IMR-90 (cell line): ENCODE data around the gene SLC35B4. TPM values are rescaled to one million over a fixed set of nuclear protein-coding genes. Genes with fewer than 3 reads are reported as not detected.

Experiments
- ATAC-seq: fragments of 200-7000 bp; cut with Tn5 transposase; 2 replicates; pipeline ENCODE4 v1.9.1; 2020; ENCODE audit warnings: low read depth, mild to moderate bottlenecking, moderate library complexity
- BruUV-seq: library from RNA; stranded (reverse); fragments of 400-500 nt; replicated peaks from 2 replicates; lab custom pipeline; 2021; lab: Mats Ljungman, UMichigan
- CTCF ChIA-PET: fragments of 300-600 bp; formaldehyde crosslinking; extraction: SDS; loops from one replicate; lab custom pipeline; 2021; ENCODE audit warnings: antibody characterized with exemption; lab: Yijun Ruan, JAX
- POLR2A ChIA-PET: fragments of 300-600 bp; sonication (Branson Sonifier 250); formaldehyde crosslinking; loops from one replicate; lab custom pipeline; 2022; ENCODE audit warnings: antibody characterized with exemption; ENCODE audit not compliant: unreplicated experiment; lab: Charles Lee
- DNase-seq: peaks from one replicate; pipeline ENCODE4 v3.0.0; 2013
- H2AFZ ChIP-seq: replicated peaks from 2 replicates; pipeline ENCODE3; 2013; ENCODE audit warnings: low read length, mild to moderate bottlenecking; ENCODE audit not compliant: poor library complexity
- H2AK5ac ChIP-seq: 2 replicates; pipeline ENCODE4 v1.6.1; 2013; ENCODE audit warnings: low read depth, low read length, inconsistent platforms
- H2AK9ac ChIP-seq: replicated peaks from 2 replicates; pipeline ENCODE3; 2013; ENCODE audit warnings: mild to moderate bottlenecking, low read depth, low read length, moderate library complexity; ENCODE audit not compliant: poor library complexity
- H2BK120ac ChIP-seq: 2 replicates; pipeline ENCODE4 v1.6.1; 2013; ENCODE audit warnings: low read depth, low read length, inconsistent platforms
- H2BK15ac ChIP-seq: 3 replicates; pipeline ENCODE4 v1.6.1; 2013; ENCODE audit warnings: low read depth, low read length, inconsistent platforms
- H2BK20ac ChIP-seq: 2 replicates; pipeline ENCODE4 v1.6.1; 2013; ENCODE audit warnings: low read depth, mild to moderate bottlenecking, inconsistent platforms, low read length, moderate library complexity
- H2BK5ac ChIP-seq: 2 replicates; pipeline ENCODE4 v1.6.1; 2013; ENCODE audit warnings: mild to moderate bottlenecking, low read depth, low read length, inconsistent platforms; ENCODE audit not compliant: poor library complexity, severe bottlenecking
- H3K14ac ChIP-seq: replicated peaks from 2 replicates; pipeline ENCODE4 v1.6.1; 2013; ENCODE audit warnings: low read depth, low read length, inconsistent platforms
- H3K18ac ChIP-seq: 2 replicates; pipeline ENCODE4 v1.6.1; 2013; ENCODE audit warnings: low read depth, low read length, control low read depth
- H3K23ac ChIP-seq: 2 replicates; pipeline ENCODE4 v1.6.1; 2013; ENCODE audit warnings: low read depth, low read length, inconsistent platforms
- H3K27ac ChIP-seq: 2 replicates; pipeline ENCODE4 v1.5.1; 2013; ENCODE audit warnings: mild to moderate bottlenecking, control low read depth, low read length; ENCODE audit not compliant: insufficient read depth
- H3K27me3 ChIP-seq: 2 replicates; pipeline ENCODE4 v1.6.1; 2013; ENCODE audit warnings: low read length; ENCODE audit not compliant: control insufficient read depth, insufficient read depth
- H3K36me3 ChIP-seq: 2 replicates; pipeline ENCODE4 v1.6.1; 2013; ENCODE audit warnings: low read length, mixed read lengths; ENCODE audit not compliant: control insufficient read depth, insufficient read depth
- H3K4ac ChIP-seq: 2 replicates; pipeline ENCODE4 v1.6.1; 2013; ENCODE audit warnings: low read depth, low read length, inconsistent platforms
- H3K4me1 ChIP-seq: 2 replicates; pipeline ENCODE4 v1.6.1; 2013; ENCODE audit warnings: low read length, mixed read lengths; ENCODE audit not compliant: control insufficient read depth, insufficient read depth
- H3K4me2 ChIP-seq: 2 replicates; pipeline ENCODE4 v1.6.1; 2013; ENCODE audit warnings: low read depth, mild to moderate bottlenecking, control low read depth, low read length, moderate library complexity
- H3K4me3 ChIP-seq: 2 replicates; pipeline ENCODE4 v1.5.1; 2013; ENCODE audit warnings: low read depth, mild to moderate bottlenecking, control low read depth, low read length, moderate library complexity; ENCODE audit not compliant: insufficient read depth
- H3K56ac ChIP-seq: 2 replicates; pipeline ENCODE4 v1.6.1; 2013; ENCODE audit warnings: low read length, inconsistent platforms; ENCODE audit not compliant: insufficient read depth; ENCODE audit errors: extremely low read depth
- H3K79me1 ChIP-seq, 2 experiments: 2 replicates each; pipeline ENCODE4 v1.6.1; 2013; ENCODE audit warnings: low read length in 2 of 2, inconsistent platforms in 1 of 2, low read depth in 1 of 2
- H3K9ac ChIP-seq: 2 replicates; pipeline ENCODE4 v1.6.1; 2013; ENCODE audit warnings: low read depth, low read length, control low read depth
- H3K9me1 ChIP-seq: 2 replicates; pipeline ENCODE4 v1.6.1; 2013; ENCODE audit warnings: low read length, inconsistent platforms; ENCODE audit not compliant: insufficient read depth
- H3K9me3 ChIP-seq: 2 replicates; pipeline ENCODE4 v1.6.1; 2013; ENCODE audit warnings: low read length; ENCODE audit not compliant: control insufficient read depth, insufficient read depth
- H4K20me1 ChIP-seq: 2 replicates; pipeline ENCODE4 v1.6.1; 2013; ENCODE audit warnings: low read length, inconsistent platforms; ENCODE audit not compliant: insufficient read depth
- H4K5ac ChIP-seq: 2 replicates; pipeline ENCODE4 v1.6.1; 2013; ENCODE audit warnings: mild to moderate bottlenecking, low read depth, low read length, control low read depth
- H4K8ac ChIP-seq, 2 experiments: 2 replicates each; pipeline ENCODE4 v1.6.1; 2013; ENCODE audit warnings: low read depth in 2 of 2, low read length in 2 of 2, control low read depth in 1 of 2, inconsistent platforms in 1 of 2
- H4K91ac ChIP-seq: 2 replicates; pipeline ENCODE4 v1.6.1; 2013; ENCODE audit warnings: low read depth, low read length, inconsistent platforms; ENCODE audit not compliant: insufficient read depth
- BHLHE40 ChIP-seq: fragments of 150-350 bp; IDR thresholded peaks from 2 replicates; pipeline ENCODE4 v1.6.1; 2016; ENCODE audit warnings: mild to moderate bottlenecking, low read depth, low read length
- CEBPB ChIP-seq: IDR thresholded peaks from 2 replicates; pipeline ENCODE4 v1.6.1; 2012; ENCODE audit warnings: low read depth, low read length, improper control_type of control experiment
- CHD1 ChIP-seq: IDR thresholded peaks from 2 replicates; pipeline ENCODE4 v1.6.1; 2012; ENCODE audit warnings: low read depth, low read length, improper control_type of control experiment
- CTCF ChIP-seq: conservative IDR thresholded peaks from 2 replicates; pipeline ENCODE4 v1.5.1; 2012; ENCODE audit warnings: mild to moderate bottlenecking, low read depth, low read length, improper control_type of control experiment
- ELK1 ChIP-seq: fragments of 150-350 bp; IDR thresholded peaks from 2 replicates; pipeline ENCODE4 v1.6.1; 2016; ENCODE audit warnings: low read depth, mild to moderate bottlenecking, low read length, moderate library complexity, borderline replicate concordance
- FOS ChIP-seq: fragments of 150-350 bp; IDR thresholded peaks from 2 replicates; pipeline ENCODE4 v1.6.1; 2016; ENCODE audit warnings: low read depth, low read length
- MAFK ChIP-seq: IDR thresholded peaks from 2 replicates; pipeline ENCODE4 v1.6.1; 2012; ENCODE audit warnings: low read depth, low read length, improper control_type of control experiment
- MAZ ChIP-seq: IDR thresholded peaks from 2 replicates; pipeline ENCODE4 v1.6.1; 2012; ENCODE audit warnings: low read depth, mild to moderate bottlenecking, low read length, improper control_type of control experiment, moderate library complexity, borderline replicate concordance
- MXI1 ChIP-seq: IDR thresholded peaks from 2 replicates; pipeline ENCODE4 v1.6.1; 2012; ENCODE audit warnings: low read depth, mild to moderate bottlenecking, low read length, moderate library complexity, borderline replicate concordance
- NFE2L2 ChIP-seq: fragments of 150-350 bp; IDR thresholded peaks from 2 replicates; pipeline ENCODE4 v1.6.1; 2016; ENCODE audit warnings: low read depth, mild to moderate bottlenecking, low read length
- POLR2A ChIP-seq: IDR thresholded peaks from 2 replicates; pipeline ENCODE4 v1.6.1; 2012; ENCODE audit warnings: mild to moderate bottlenecking, low read depth, low read length
- RAD21 ChIP-seq: IDR thresholded peaks from 2 replicates; pipeline ENCODE4 v1.6.1; 2012; ENCODE audit warnings: low read length, improper control_type of control experiment
- RCOR1 ChIP-seq: IDR thresholded peaks from 2 replicates; pipeline ENCODE4 v1.6.1; 2012; ENCODE audit warnings: mild to moderate bottlenecking, low read length, improper control_type of control experiment; ENCODE audit not compliant: insufficient replicate concordance
- RFX5 ChIP-seq: IDR thresholded peaks from 2 replicates; pipeline ENCODE4 v1.8.0; 2012; ENCODE audit warnings: low read depth, mild to moderate bottlenecking, low read length, moderate library complexity
- SMC3 ChIP-seq: fragments of 150-350 bp; IDR thresholded peaks from 2 replicates; pipeline ENCODE4 v1.6.1; 2016; ENCODE audit warnings: low read depth, mild to moderate bottlenecking, antibody characterized with exemption, low read length, moderate library complexity
- USF2 ChIP-seq: fragments of 150-350 bp; IDR thresholded peaks from 2 replicates; pipeline ENCODE4 v1.6.1; 2017; ENCODE audit warnings: mild to moderate bottlenecking, antibody characterized with exemption, low read length, low read depth
- WGBS, 2 experiments: methylation state at CpG; one replicate each; pipeline versions ENCODE4 v1.1.5 to v1.1.7; 2013; ENCODE audit warnings: missing lambda C conversion rate in 2 of 2; ENCODE audit not compliant: insufficient read length in 1 of 2; ENCODE audit errors: extremely low coverage in 2 of 2; 5-methylcytosine and 5-hydroxymethylcytosine counted together
- dilution Hi-C: fragments of 300-500 bp; cut with HindIII; formaldehyde crosslinking; loops from one replicate; pipeline ENCODE4 v1.14.3; 2018; ENCODE audit warnings: low sequenced_read_pairs; ENCODE audit not compliant: unreplicated experiment
- in situ Hi-C: fragments of 300-500 bp; cut with MboI; formaldehyde crosslinking; loops from 3 replicates; pipeline ENCODE4 v1.14.3; 2019; ENCODE audit warnings: low sequenced_read_pairs, inconsistent platforms, mixed read lengths
- intact Hi-C: fragments of 100-400 bp; cut with micrococcal nuclease; formaldehyde crosslinking; loops from 2 replicates; pipeline ENCODE4 v1.10.0; 2022
- polyA plus RNA-seq, 3 experiments: library from polyadenylated mRNA; depleted of rRNA; stranded (reverse); fragments of >200 nt; gene quantifications; 2 replicates each; pipeline ENCODE4 v1.2.3, GENCODE V29; 2012; ENCODE audit warnings: low replicate concordance in 1 of 3
- total RNA-seq: library from RNA; depleted of rRNA; stranded (reverse); fragments of >200 nt; gene quantifications from 2 replicates; pipeline ENCODE4 v1.2.3, GENCODE V29; 2012

The SLC35B4 gene
- total and polyA plus RNA-seq, 2 of the 4 experiments (the other 2 are of a cell fraction) = 10.0 to 15.6 TPM

GRCh38 chr7:134355004-134355525, 38.3 kb upstream of the SLC35B4 start:
- dilution Hi-C loops = no loop called here

More at GRCh38 chr7:134355004-134355525, 38.3 kb upstream of the SLC35B4 start:
- no peak for DNase-seq
- Histone ChIP-seq H3K79me1 (no peaks in the 10 kb centered on the region), H2BK20ac (no peak overlapping the region), H4K20me1 (no peaks in the 10 kb centered on the region), H2BK15ac (no peak overlapping the region), H2AK5ac (no peak overlapping the region), H3K4me3 (no peak overlapping the region), H4K5ac (no peak overlapping the region), H3K56ac (no peak overlapping the region), H3K9ac (no peak overlapping the region), H3K4ac (no peak overlapping the region), H2BK5ac (no peak overlapping the region), H3K27me3 (peaks cover 11% of the 10 kb centered on the region; the same call in 1 of the 2 replicates), H3K4me1 (no peaks in the 10 kb centered on the region), H2BK120ac (no peak overlapping the region), H3K14ac (no peak overlapping the region), H3K4me2 (no peak overlapping the region), H3K18ac (no peak overlapping the region), H3K9me3 (no peaks in the 10 kb centered on the region; the same call in 1 of the 2 replicates), H2AK9ac (no peak overlapping the region), H3K27ac (no peak overlapping the region), H4K8ac (no peak overlapping the region), H4K91ac (no peak overlapping the region), H3K23ac (no peak overlapping the region), H3K36me3 (no peaks in the 10 kb centered on the region), H2AFZ (no peak overlapping the region), H3K9me1 (no peaks in the 10 kb centered on the region)
- ChIA-PET CTCF (interaction anchor here (0.6 kb wide), 1 partner anchor 78 kb away, joined by 3 read pairs; no protein-coding TSS in a partner anchor), POLR2A (no interaction called here)
- ATAC-seq = no peak
- no TSS peak for BruUV-seq
- no peak for TF ChIP-seq POLR2A
- no peak for TF ChIP-seq CTCF
- TF ChIP-seq NFE2L2 = no peak
- TF ChIP-seq MAFK = no peak
- no peak for TF ChIP-seq SMC3
- no peak for TF ChIP-seq USF2
- TF ChIP-seq CHD1 = no peak
- no peak for TF ChIP-seq MAZ
- no peak for TF ChIP-seq FOS
- TF ChIP-seq RFX5 = no peak
- TF ChIP-seq RCOR1 = no peak
- TF ChIP-seq MXI1 = no peak
- no peak for TF ChIP-seq BHLHE40
- TF ChIP-seq CEBPB = no peak
- TF ChIP-seq RAD21 = no peak
- no peak for TF ChIP-seq ELK1
- intact Hi-C loops (no loop called here), in situ Hi-C loops (no loop called here)
- WGBS, 2 experiments = 0% methylated on average over 1 of the region's 7 CpGs; no CpG with 5 or more reads in 1 of the 2 experiments
